Measurements from ENCODE around the gene TRPM8.

DNA sequence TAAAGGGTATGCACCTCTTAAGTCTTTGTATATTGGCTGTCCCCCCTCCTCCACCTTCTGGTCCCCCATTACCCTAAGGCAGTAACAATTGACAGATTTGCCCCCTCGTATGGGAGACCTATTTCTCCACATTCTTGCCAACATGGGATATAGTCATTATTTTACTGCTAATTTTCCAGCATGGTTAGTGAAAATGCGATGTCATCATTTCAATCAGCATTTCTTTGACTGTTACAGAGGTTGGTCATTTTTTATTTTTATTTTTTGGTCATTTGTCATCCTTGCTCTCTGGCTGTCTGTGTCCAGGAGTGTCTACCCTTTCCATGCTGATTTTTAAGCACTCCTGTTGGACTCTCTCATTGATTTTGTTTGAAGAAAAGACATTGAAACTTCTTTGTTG, 88.0 kb downstream of the TRPM8 start:
- TF ChIP-seq, protein P1, sequence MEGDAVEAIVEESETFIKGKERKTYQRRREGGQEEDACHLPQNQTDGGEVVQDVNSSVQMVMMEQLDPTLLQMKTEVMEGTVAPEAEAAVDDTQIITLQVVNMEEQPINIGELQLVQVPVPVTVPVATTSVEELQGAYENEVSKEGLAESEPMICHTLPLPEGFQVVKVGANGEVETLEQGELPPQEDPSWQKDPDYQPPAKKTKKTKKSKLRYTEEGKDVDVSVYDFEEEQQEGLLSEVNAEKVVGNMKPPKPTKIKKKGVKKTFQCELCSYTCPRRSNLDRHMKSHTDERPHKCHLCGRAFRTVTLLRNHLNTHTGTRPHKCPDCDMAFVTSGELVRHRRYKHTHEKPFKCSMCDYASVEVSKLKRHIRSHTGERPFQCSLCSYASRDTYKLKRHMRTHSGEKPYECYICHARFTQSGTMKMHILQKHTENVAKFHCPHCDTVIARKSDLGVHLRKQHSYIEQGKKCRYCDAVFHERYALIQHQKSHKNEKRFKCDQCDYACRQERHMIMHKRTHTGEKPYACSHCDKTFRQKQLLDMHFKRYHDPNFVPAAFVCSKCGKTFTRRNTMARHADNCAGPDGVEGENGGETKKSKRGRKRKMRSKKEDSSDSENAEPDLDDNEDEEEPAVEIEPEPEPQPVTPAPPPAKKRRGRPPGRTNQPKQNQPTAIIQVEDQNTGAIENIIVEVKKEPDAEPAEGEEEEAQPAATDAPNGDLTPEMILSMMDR (IDR thresholded peaks at IDR 0.05): no peak
- TF ChIP-seq ZFX (IDR thresholded peaks at IDR 0.05; ENCODE audit: borderline replicate concordance): no peak

All from 22Rv1 (cell line).